Measurements from ENCODE around the gene AGAP3. TPM values are rescaled to one million over a fixed set of nuclear protein-coding genes. Genes with fewer than 3 reads are reported as not detected.

AGAP3 gene
- polyA plus RNA-seq, 1 of the 3 experiments (the other 2 are of a cell fraction) = 126 TPM

DNA sequence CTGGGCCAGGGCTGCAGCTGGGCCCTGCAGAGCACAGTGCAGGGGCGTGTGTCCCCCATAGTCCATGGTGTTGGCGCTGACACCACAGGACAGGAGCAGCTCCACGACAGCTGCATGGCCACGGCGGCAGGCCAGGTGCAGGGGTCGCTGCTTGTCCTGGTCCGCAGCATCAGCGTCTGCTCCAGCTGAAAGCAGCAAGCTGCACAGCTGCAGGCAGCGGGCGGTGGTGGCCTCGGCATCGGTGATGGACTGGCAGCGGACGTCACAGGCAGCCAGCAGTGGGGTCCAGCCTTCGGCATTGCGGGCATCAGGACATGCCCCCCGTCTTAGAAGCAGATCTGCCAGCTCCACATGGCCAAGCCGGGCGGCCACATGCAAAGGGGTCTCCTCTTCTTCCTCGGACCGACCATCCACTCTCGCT, 94.7 kb downstream of the AGAP3 start:
- H3K36me3 ChIP-seq (replicated peaks in 1 of 2; ENCODE audit: control insufficient read depth in 1 of 2, insufficient read depth in 2 of 2, low read length in 1 of 2) = no peaks in the 10 kb centered on the region
- H3K9me2 ChIP-seq = no peaks in the 10 kb centered on the region
- WGBS (ENCODE audit: low lambda C conversion rate) = 76% methylated on average over 13 of the region's 22 CpGs
- no peaks in the 10 kb centered on the region for H3F3A ChIP-seq (replicated peaks; ENCODE audit: insufficient read depth)
- peaks cover 58% of the 10 kb centered on the region for H3K27me3 ChIP-seq (ENCODE audit: insufficient read depth)
- H2AFZ ChIP-seq (ENCODE audit: low read depth) = no peak overlapping the region
- H3K4me3 ChIP-seq (ENCODE audit: low read depth in 2 of 2, low read length in 1 of 2) = no peak overlapping the region
- DNase-seq = no peak
- H3K79me2 ChIP-seq (ENCODE audit: insufficient read depth) = no peaks in the 10 kb centered on the region
- no peaks in the 10 kb centered on the region for H3K4me1 ChIP-seq (ENCODE audit: control insufficient read depth in 1 of 2, insufficient read depth in 2 of 2, low read depth in 1 of 2, low read length in 1 of 2)
- no peak overlapping the region for H3K4me2 ChIP-seq
- ChIA-PET POLR2A (interaction anchor here (1.3 kb wide), 1 partner anchor 10 kb away, joined by 7 read pairs; no protein-coding TSS in a partner anchor), CTCF (interaction anchor here (1.0 to 9.8 kb wide), 3 partner anchors 15 to 63 kb away, joined by 3 to 86 read pairs (median 60); partner anchors contain the start of gene GBX1)
- H3K9ac ChIP-seq = no peak overlapping the region
- H4K20me1 ChIP-seq (ENCODE audit: insufficient read depth) = no peaks in the 10 kb centered on the region
- TF ChIP-seq RCOR1 (IDR thresholded peaks at IDR 0.05; ENCODE audit: low read length) = no peak
- TF ChIP-seq, protein P1, sequence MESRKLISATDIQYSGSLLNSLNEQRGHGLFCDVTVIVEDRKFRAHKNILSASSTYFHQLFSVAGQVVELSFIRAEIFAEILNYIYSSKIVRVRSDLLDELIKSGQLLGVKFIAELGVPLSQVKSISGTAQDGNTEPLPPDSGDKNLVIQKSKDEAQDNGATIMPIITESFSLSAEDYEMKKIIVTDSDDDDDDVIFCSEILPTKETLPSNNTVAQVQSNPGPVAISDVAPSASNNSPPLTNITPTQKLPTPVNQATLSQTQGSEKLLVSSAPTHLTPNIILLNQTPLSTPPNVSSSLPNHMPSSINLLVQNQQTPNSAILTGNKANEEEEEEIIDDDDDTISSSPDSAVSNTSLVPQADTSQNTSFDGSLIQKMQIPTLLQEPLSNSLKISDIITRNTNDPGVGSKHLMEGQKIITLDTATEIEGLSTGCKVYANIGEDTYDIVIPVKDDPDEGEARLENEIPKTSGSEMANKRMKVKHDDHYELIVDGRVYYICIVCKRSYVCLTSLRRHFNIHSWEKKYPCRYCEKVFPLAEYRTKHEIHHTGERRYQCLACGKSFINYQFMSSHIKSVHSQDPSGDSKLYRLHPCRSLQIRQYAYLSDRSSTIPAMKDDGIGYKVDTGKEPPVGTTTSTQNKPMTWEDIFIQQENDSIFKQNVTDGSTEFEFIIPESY (IDR thresholded peaks at IDR 0.05; ENCODE audit: borderline replicate concordance, low read depth) = no peak
- no peak for TF ChIP-seq MXI1 (IDR thresholded peaks at IDR 0.05; ENCODE audit: low read depth, low read length)
- TF ChIP-seq, protein P2, sequence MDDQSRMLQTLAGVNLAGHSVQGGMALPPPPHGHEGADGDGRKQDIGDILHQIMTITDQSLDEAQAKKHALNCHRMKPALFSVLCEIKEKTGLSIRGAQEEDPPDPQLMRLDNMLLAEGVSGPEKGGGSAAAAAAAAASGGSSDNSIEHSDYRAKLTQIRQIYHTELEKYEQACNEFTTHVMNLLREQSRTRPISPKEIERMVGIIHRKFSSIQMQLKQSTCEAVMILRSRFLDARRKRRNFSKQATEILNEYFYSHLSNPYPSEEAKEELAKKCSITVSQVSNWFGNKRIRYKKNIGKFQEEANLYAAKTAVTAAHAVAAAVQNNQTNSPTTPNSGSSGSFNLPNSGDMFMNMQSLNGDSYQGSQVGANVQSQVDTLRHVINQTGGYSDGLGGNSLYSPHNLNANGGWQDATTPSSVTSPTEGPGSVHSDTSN (IDR thresholded peaks at IDR 0.05) = no peak
- TF ChIP-seq SMC3 (IDR thresholded peaks at IDR 0.05; ENCODE audit: low read depth, low read length) = no peak
- TF ChIP-seq SIN3A (IDR thresholded peaks at IDR 0.05; ENCODE audit: borderline replicate concordance, low read depth, low read length) = no peak
- TF ChIP-seq, protein P3, sequence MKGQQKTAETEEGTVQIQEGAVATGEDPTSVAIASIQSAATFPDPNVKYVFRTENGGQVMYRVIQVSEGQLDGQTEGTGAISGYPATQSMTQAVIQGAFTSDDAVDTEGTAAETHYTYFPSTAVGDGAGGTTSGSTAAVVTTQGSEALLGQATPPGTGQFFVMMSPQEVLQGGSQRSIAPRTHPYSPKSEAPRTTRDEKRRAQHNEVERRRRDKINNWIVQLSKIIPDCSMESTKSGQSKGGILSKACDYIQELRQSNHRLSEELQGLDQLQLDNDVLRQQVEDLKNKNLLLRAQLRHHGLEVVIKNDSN (IDR thresholded peaks at IDR 0.05; ENCODE audit: borderline replicate concordance, low read depth) = no peak
- no peak for TF ChIP-seq TAF1 (IDR thresholded peaks at IDR 0.05; ENCODE audit: borderline replicate concordance, low read depth, low read length)
- TF ChIP-seq POLR2AphosphoS5 (IDR thresholded peaks at IDR 0.05; ENCODE audit: low read depth, low read length) = no peak
- TF ChIP-seq RAD21 (IDR thresholded peaks at IDR 0.05; ENCODE audit: low read length) = no peak
- no peak for TF ChIP-seq RXRA (IDR thresholded peaks at IDR 0.05; ENCODE audit: borderline replicate concordance, low read depth)
- no peak for TF ChIP-seq FOSL2 (IDR thresholded peaks at IDR 0.05; ENCODE audit: borderline replicate concordance, low read depth)
- no peak for TF ChIP-seq GATA2 (CRISPR knock-in tag; IDR thresholded peaks at IDR 0.05)
- TF ChIP-seq NRF1 (IDR thresholded peaks at IDR 0.05; ENCODE audit: low read depth, low read length) = no peak
- no peak for TF ChIP-seq MEF2A (IDR thresholded peaks at IDR 0.05; ENCODE audit: borderline replicate concordance, low read depth)
- no peak for TF ChIP-seq GABPA (IDR thresholded peaks at IDR 0.05; ENCODE audit: low read depth)
- no peak overlapping the region for H3K27ac ChIP-seq (ENCODE audit: low read depth in 2 of 2, low read length in 1 of 2)
- H3K9me3 ChIP-seq = no peaks in the 10 kb centered on the region

Data from SK-N-SH (cell line).